Measurements from ENCODE around the gene COL1A1.

- TF ChIP-seq CTCF (IDR thresholded peaks at IDR 0.05) = no peak
- no peak for TF ChIP-seq POLR2A (IDR thresholded peaks at IDR 0.05)
Measured at GRCh38 chr17:50239937-50240336, 38.5 kb upstream of the COL1A1 start.
